DOHH2 (cell line): ENCODE measurements around the gene KCTD15.

ENCODE experiments used
- H3F3A ChIP-seq: fragments of 200-600 bp; sonication (generic), shearing (Covaris generic); 2 replicates; pipeline ENCODE4 v1.6.0; 2016; ENCODE audit warnings: antibody characterized with exemption, mild to moderate bottlenecking; ENCODE audit not compliant: control insufficient read depth, insufficient read depth
- H3K27ac ChIP-seq: fragments of 200-600 bp; sonication (generic); 2 replicates; pipeline ENCODE4 v1.5.1; 2014; ENCODE audit warnings: low read depth, mild to moderate bottlenecking, low read length, moderate library complexity
- H3K27me3 ChIP-seq: fragments of 200-600 bp; sonication (generic); 2 replicates; pipeline ENCODE4 v1.6.1; 2014; ENCODE audit warnings: mild to moderate bottlenecking, low read length, mixed read lengths; ENCODE audit not compliant: control insufficient read depth
- H3K36me3 ChIP-seq: fragments of 200-600 bp; sonication (generic); 2 replicates; pipeline ENCODE4 v1.6.1; 2014; ENCODE audit warnings: mild to moderate bottlenecking, low read length, moderate library complexity, mixed read lengths; ENCODE audit not compliant: control insufficient read depth
- H3K4me1 ChIP-seq: fragments of 200-600 bp; sonication (generic); 2 replicates; pipeline ENCODE4 v1.6.1; 2014; ENCODE audit warnings: mild to moderate bottlenecking, low read length, mixed read lengths; ENCODE audit not compliant: control insufficient read depth
- H3K4me2 ChIP-seq: fragments of 200-600 bp; sonication (generic); 2 replicates; pipeline ENCODE4 v1.6.0; 2014; ENCODE audit warnings: mild to moderate bottlenecking, low read length, moderate library complexity
- H3K4me3 ChIP-seq: fragments of 200-600 bp; sonication (generic); 2 replicates; pipeline ENCODE4 v1.5.1; 2014; ENCODE audit warnings: mild to moderate bottlenecking, low read length, mixed read lengths
- H3K79me2 ChIP-seq: fragments of 200-600 bp; sonication (generic); 2 replicates; pipeline ENCODE4 v1.6.1; 2014; ENCODE audit warnings: mild to moderate bottlenecking, low read length, mixed read lengths; ENCODE audit not compliant: control insufficient read depth
- H3K9me2 ChIP-seq: fragments of 200-600 bp; sonication (generic); replicated peaks from 2 replicates; pipeline ENCODE4 v1.6.1; 2014; ENCODE audit warnings: mild to moderate bottlenecking, low read length, mixed read lengths; ENCODE audit not compliant: control insufficient read depth
- H3K9me3 ChIP-seq: fragments of 200-600 bp; sonication (generic); 2 replicates; pipeline ENCODE4 v1.6.1; 2014; ENCODE audit warnings: antibody characterized with exemption, low read length, mixed read lengths; ENCODE audit not compliant: control insufficient read depth, insufficient read depth
- H4K20me1 ChIP-seq: fragments of 200-600 bp; sonication (generic); 2 replicates; pipeline ENCODE4 v1.6.0; 2014; ENCODE audit warnings: low read depth, mild to moderate bottlenecking, antibody characterized with exemption, low read length, moderate library complexity; ENCODE audit not compliant: control insufficient read depth, insufficient read depth
- EZH2phosphoT487 ChIP-seq: fragments of 200-600 bp; sonication (generic); IDR thresholded peaks from 2 replicates; pipeline ENCODE4 v1.6.1; 2017; ENCODE audit warnings: borderline replicate concordance, mild to moderate bottlenecking, antibody characterized with exemption, low read length, moderate library complexity, mixed read lengths
- TF ChIP-seq, protein P1 (sequence below): fragments of 200-600 bp; sonication (generic); IDR thresholded peaks from one replicate; pipeline ENCODE4 v1.5.1; 2014; ENCODE audit warnings: antibody characterized with exemption, mild to moderate bottlenecking, low read depth, low read length; ENCODE audit not compliant: poor library complexity, severe bottlenecking

The KCTD15 gene

DNA sequence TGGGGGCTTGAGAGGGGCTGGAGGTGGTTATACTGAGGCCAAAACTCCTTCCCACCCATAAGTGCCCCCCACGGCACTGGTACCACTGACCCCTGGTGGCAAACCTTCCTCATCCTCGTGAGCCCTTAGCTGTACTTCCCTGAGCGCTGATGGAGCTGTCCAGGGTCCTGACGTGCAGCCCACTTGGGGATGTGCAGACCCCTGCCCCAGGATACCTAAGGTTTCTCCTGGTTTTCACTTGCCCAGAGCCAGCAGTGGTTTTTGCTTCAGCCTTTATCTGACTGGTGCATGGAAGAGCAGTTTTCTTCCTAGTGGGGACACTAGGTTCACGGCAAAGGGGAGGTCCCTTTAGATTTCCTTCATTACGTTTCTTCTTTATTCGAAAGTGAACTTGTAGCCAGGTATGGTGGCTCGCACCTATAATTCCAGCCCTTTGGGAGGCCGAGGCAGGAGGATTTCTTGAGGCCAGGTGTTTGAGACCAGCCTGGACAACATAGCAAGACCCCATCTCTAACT is 28.7 kb upstream of the KCTD15 start:
- H4K20me1 ChIP-seq = no peaks in the 10 kb centered on the region
- H3K27me3 ChIP-seq = no peaks in the 10 kb centered on the region

DNA sequence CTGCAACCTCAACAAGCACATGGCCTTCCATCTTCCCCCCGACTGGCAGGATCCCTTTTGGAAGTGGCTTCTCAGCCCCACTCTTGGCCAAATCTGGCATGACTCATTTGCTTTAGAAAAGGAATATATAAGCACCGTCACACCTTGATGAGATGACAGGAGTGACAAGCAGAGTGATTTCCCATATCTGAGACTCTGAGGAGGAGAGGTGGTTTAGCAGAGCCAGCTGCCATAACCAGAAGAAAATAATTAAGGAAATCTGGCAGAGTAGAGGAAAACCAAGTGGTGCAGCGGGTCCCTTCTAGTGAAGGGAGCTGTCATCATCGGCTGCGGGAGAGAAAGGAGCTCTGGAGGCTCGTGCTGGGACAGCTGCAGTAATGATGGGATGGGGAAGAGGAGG is 27.5 kb upstream of the KCTD15 start:
- Histone ChIP-seq H3K27ac (no peak overlapping the region), H3K36me3 (no peaks in the 10 kb centered on the region), H3K4me3 (no peak overlapping the region), H4K20me1 (no peaks in the 10 kb centered on the region), H3K9me3 (no peaks in the 10 kb centered on the region), H3K4me1 (no peaks in the 10 kb centered on the region), H3K4me2 (no peak overlapping the region), H3K79me2 (no peaks in the 10 kb centered on the region), H3K9me2 (no peaks in the 10 kb centered on the region), H3F3A (no peaks in the 10 kb centered on the region), H3K27me3 (no peaks in the 10 kb centered on the region)
- TF ChIP-seq, protein P1, sequence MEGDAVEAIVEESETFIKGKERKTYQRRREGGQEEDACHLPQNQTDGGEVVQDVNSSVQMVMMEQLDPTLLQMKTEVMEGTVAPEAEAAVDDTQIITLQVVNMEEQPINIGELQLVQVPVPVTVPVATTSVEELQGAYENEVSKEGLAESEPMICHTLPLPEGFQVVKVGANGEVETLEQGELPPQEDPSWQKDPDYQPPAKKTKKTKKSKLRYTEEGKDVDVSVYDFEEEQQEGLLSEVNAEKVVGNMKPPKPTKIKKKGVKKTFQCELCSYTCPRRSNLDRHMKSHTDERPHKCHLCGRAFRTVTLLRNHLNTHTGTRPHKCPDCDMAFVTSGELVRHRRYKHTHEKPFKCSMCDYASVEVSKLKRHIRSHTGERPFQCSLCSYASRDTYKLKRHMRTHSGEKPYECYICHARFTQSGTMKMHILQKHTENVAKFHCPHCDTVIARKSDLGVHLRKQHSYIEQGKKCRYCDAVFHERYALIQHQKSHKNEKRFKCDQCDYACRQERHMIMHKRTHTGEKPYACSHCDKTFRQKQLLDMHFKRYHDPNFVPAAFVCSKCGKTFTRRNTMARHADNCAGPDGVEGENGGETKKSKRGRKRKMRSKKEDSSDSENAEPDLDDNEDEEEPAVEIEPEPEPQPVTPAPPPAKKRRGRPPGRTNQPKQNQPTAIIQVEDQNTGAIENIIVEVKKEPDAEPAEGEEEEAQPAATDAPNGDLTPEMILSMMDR = no peak
- TF ChIP-seq EZH2phosphoT487 = no peak

More for the DNA sequence above, 28.7 kb upstream of the KCTD15 start:
- H3K36me3 ChIP-seq = no peaks in the 10 kb centered on the region
- H3K4me1 ChIP-seq = no peaks in the 10 kb centered on the region
- no peak overlapping the region for H3K4me3 ChIP-seq
- no peak overlapping the region for H3K27ac ChIP-seq
- H3F3A ChIP-seq = no peaks in the 10 kb centered on the region
- TF ChIP-seq, protein P1 = peak; percentile 9
- TF ChIP-seq EZH2phosphoT487 = no peak
- no peaks in the 10 kb centered on the region for H3K9me3 ChIP-seq
- H3K9me2 ChIP-seq = no peaks in the 10 kb centered on the region
- no peak overlapping the region for H3K4me2 ChIP-seq
- no peaks in the 10 kb centered on the region for H3K79me2 ChIP-seq

DNA sequence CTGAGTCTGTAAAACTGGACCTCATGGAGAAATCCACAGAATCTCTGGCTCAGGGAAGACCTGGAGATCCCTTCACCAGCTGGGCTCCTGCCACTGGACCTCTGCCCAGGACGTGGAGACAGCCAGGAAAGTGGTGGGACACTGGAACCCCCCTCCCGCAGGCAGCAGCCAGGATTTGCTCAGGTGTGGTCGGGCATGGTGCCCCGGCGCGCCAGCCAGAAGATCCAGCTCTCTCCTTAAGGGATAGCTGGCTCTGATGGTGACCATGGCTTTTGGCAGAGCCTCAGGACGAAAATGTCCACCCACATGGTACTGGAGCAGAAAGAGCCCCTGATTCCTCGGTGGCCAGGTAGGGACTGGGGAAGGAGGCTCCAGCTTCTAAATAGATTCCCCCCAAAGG is 26.6 kb upstream of the KCTD15 start:
- H3K27me3 ChIP-seq = no peaks in the 10 kb centered on the region
- H3F3A ChIP-seq = no peaks in the 10 kb centered on the region
- H3K9me3 ChIP-seq = no peaks in the 10 kb centered on the region
- H3K4me1 ChIP-seq = no peaks in the 10 kb centered on the region
- TF ChIP-seq EZH2phosphoT487 = no peak
- TF ChIP-seq, protein P1 = no peak
- H3K4me3 ChIP-seq = no peak overlapping the region
- no peaks in the 10 kb centered on the region for H3K9me2 ChIP-seq
- no peaks in the 10 kb centered on the region for H3K36me3 ChIP-seq
- no peaks in the 10 kb centered on the region for H3K79me2 ChIP-seq
- no peak overlapping the region for H3K4me2 ChIP-seq
- H3K27ac ChIP-seq = no peak overlapping the region
- no peaks in the 10 kb centered on the region for H4K20me1 ChIP-seq
